T47D (cell line): Measurements from ENCODE around the gene SFSWAP.

Experiments used
- DNase-seq, 2 experiments: peaks; one replicate each; pipeline versions ENCODE4 v3.0.0 to v3.0.0-alpha.2; 2011 to 2012; ENCODE audit warnings: low read depth in 1 of 2, low spot score in 1 of 2
- JUND ChIP-seq: IDR thresholded peaks from 2 replicates; pipeline ENCODE4 v1.6.1; 2012; ENCODE audit warnings: low read depth
- in situ Hi-C: cut with HindIII; loops from 2 replicates; pipeline ENCODE4 v1.10.0; 2016; ENCODE audit warnings: low sequenced_read_pairs, low pct_unique_long_range_greater_than_20kb

SFSWAP gene

DNA sequence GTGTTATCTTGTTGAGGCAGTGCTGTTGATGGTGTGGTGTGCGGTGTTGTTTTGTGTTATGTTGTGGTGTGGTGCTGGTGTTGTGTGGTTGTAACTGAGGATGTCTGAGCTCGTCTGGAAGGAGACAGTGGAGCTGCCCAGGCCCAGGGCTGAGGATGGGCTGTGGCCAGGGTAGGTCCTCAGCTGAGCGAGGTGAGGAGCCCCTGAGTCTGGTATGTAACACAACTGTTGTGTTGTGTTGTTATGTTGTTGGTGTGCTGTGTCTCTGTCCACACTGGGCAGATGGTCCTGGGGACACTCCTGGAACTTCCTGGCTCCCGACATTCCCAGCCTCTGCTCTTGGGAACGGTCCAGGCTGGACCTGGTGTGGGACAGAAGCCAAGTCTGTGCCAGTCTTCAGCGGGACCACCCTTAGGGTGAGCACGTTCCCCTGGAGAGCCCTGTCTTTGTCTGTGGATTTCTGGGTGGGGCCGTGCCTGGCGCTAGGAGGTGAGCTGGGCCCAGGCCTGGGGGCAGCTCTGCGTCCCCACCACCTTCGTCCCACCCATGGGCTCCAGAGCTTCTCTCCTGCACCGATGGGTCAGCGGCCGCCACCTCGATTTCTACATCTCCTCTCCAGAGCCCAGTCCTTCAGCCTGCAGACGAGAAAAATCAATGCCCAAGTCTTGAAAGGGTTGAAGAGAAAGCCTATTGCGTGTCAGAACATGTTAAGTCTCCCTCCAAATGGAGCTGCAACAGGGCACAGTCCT, 27.4 kb upstream of the SFSWAP start:
- TF ChIP-seq JUND: no peak
- in situ Hi-C loops: no loop called here
- no peak for DNase-seq

DNA sequence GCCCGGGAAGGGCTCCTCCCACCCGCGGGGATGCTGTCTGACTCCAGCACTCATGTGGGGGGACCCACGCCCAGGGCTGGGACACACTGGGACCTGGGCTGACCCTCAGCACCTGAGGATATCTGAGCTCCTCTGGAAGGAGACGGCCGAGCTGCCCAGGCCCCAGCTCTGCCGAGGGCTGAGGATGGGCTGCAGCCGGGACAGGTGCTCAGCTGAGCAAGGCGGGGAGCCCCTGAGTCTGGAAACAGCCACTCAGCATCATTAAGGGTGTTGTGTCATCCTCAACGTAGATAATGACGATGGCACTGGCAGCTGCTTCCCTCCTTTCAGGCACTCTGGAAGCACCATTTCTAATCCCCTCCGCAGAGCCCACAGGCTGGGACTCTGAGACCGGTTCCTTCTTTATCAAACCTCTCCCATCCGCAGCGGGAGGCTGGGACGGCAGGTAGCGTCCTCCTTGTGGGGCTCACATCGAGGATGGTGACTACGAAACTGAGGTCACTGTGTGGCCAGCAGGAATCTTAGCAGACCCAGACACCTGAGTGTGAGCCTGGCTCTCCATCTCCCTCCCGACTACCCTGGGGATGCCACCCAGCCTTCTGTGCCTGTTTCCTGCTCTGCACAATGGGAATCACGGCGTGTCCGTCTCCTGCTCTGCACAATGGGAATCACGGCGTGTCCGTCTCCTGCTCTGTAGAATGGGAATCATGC, 26.7 kb upstream of the SFSWAP start:
- no peak for DNase-seq
- no peak for TF ChIP-seq JUND
- in situ Hi-C loops: no loop called here

DNA sequence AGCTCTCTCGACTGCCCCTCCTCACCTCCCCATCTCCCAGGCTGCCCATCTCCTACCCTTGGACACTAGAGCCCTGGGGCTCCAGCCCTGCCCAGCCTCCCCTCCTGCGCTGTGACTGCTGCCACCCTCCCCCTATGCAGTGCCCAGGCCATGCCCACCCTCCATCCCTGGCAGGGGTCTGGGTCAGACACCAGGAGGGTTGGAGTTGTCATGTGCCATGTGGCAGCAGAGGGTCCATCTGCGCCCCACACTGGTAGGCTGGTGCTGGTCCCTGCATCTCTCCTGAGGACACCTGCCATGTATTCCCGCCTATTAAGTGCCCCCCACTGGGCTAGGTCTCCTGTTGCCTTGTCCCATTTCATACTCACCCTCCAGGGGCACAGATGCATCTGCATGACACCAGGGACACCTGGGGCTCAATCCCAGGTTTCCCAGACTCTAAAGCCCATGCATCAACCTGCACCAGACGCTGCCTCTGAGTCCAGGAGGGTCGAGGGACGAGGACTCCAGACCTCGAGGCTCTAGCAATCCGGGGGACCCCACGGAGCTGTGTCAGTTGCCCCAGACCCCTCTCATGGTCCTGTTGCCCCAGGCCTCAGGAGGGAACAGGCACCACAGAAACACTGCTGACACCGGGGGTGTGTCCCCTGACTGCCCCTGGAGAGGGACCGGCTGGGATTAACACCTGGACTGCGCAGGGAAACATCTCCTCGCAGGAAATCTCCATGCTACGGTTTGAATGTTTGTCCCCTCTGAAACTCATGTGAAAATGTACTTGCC, 23.4 kb upstream of the SFSWAP start:
- no peak for DNase-seq
- in situ Hi-C loops: no loop called here
- no peak for TF ChIP-seq JUND

DNA sequence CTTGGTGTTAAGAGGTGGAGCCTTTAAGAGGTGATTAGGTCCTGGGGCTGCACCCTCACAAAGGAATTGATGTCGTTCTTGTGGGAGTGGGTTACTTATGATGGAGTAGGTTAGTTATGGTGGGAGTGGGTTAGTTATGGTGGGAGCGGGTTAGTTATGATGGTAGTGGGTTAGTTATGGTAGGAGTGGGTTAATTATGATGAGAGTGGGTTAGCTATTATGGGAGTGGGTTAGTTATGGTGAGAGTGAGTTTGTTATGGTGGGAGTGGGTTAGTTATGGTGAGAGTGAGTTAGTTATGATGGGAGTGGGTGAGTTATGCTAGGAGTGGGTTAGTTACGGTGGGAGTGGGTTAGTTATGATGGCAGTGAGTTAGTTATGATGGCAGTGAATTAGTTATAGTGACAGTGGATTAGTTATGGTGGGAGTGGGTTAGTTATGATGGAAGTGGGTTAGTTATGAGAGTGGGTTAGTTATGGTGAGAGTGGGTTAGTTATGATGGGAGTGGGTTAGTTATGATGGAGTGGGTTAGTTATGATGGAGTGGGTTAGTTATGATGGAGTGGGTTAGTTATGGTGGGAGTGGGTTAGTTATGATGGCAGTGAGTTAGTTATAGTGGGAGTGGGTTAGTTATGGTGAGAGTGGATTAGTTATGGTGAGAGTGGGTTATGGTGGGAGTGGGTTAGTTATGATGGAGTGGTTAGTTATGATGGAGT, 22.6 kb upstream of the SFSWAP start:
- DNase-seq: no peak
- TF ChIP-seq JUND: no peak
- in situ Hi-C loops: no loop called here

DNA sequence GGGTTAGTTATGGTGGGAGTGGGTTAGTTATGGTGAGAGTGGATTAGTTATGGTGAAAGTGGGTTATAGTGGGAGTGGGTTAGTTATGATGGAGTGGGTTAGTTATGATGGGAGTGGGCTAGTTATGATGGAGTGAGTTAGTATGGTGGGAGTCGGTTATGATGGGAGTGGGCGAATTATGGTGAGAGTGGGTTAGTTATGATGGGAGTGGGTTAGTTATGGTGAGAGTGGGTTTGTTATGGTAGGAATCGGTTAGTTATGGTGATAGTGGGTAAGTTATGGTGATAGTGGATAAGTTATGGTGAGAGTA, 22.1 kb upstream of the SFSWAP start:
- in situ Hi-C loops: no loop called here
- no peak for TF ChIP-seq JUND
- no peak for DNase-seq

DNA sequence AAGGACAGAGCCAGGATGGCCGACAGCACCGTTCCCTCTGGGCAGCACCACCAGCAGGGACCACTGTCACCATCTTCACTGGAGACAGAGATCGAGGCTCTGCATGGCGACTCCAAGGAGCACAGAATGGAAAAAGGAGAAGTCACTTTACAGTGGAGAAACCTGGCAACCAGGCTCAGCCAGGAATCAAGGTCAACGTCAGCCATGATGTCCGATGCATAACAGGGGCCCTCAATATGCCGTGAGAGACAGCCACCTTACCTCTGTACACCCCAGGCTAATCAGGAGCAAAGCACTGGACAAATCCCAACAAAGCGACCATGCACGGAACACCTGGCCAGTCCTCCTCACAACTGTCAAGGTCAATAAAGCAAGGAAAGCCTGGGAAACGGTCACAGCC, 20.6 kb upstream of the SFSWAP start:
- DNase-seq: no peak
- TF ChIP-seq JUND: no peak
- in situ Hi-C loops: no loop called here

DNA sequence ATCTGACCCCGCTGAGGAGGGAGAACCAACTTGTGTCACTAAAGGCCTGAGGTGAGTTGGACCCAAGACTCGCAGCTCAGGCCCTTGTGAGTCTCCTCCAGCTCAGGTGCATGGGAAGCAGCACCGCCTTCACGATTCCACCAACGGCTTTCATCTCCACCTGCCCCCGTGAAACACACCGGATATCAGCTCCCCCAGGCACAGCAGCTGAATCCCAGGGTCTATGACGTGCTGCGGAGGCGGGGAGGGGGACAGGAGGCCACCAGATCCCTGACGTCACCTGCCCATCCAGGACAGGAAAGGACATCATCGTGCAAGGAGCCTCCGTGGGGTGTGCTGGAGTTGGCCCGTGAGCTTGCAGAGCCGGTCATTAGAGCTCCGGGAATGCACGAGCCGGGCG, 18.5 kb upstream of the SFSWAP start:
- in situ Hi-C loops: no loop called here
- DNase-seq: no peak
- no peak for TF ChIP-seq JUND

DNA sequence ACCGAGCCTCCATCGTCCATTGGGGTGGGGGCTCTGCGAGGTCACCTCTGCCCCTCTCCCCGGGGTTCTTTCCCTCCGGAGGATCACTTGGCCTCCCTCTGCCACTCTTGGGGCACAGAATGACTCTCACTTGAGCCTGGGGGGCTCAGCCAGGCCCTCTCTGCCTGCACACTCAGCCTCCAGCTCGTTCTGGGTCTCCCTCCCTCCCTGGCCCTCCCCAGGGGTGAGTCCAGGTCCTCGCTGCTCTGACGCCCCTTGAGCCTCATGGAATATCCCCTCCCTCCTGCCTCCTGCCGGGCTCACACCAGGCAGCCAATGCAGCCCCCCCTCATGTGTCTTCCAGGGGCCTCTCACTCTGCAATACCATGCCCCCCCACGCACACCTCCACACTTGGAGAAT, 17.7 kb upstream of the SFSWAP start:
- DNase-seq: no peak
- in situ Hi-C loops: no loop called here
- no peak for TF ChIP-seq JUND

DNA sequence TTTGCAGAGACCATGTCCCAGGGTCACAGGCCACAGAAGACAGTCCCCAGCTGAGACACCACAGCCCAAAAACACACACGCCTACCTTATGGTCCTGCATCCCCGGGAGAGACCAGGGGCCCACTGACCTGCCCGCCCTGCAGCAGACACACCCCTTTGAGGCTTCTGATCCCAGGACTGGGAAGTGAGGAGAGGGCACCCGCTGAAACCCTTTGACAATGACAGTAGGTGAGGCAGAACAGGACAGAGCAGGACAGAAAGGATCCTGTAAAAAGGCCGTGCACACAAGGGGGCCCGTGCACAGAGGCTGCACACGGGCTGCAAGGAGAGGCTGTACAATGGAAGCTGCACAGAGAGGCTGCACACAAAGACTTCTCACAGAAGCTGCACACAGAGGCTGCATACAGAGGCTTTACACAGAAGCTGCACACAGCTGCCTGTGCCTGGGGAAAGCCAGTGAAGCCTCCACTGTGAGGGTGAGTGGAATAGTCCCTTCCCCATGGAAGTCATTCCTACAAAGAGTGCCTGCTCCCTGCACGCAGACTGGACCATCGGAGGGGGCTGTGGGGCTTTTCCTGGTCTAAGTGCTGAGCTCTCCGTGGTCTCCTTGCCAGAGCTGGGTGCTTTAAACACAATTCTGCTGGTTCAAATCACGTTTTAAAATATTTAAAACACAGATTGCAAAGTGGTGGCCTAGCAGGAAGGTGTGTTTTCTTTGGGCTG, 16.6 kb upstream of the SFSWAP start:
- no peak for TF ChIP-seq JUND
- DNase-seq: no peak
- in situ Hi-C loops: no loop called here

DNA sequence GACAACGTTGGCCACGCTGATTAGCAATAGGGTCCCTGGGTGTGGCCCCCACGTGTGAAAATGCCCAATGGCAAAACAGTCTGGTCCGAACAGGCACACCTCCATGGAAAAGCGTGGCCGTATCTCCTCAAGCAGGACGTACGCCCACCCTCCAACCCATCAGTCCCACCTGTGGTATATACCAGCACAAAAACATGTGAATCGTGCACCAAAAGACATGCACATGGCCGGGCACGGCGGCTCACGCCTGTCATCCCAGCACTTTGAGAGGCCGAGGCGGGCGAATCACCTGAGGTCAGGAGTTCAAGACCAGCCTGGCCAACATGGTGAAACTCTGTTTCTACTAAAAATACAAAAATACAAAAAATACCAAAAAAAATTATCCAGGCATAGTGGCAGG, 14.9 kb upstream of the SFSWAP start:
- no peak for DNase-seq
- in situ Hi-C loops: no loop called here
- no peak for TF ChIP-seq JUND

DNA sequence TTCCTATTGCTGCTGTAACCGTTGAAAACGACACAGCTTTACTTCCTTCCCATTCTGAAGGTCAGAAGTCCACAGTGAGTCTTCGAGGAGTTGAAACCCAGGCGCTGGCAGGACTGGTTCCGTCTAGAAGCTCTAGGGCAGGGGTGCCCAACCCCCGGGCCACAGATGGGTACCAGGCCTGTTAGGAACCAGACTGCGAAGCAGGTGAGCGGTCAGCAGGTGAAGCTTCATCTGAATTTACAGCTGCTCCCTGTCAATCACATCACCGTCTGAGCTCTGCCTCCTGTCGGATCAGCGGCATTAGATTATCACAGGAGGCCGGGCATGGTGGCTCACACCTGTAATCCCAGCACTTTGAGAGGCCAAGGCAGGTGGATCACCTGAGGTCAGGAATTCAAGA, 12.6 kb upstream of the SFSWAP start:
- in situ Hi-C loops: no loop called here
- DNase-seq: no peak
- no peak for TF ChIP-seq JUND

DNA sequence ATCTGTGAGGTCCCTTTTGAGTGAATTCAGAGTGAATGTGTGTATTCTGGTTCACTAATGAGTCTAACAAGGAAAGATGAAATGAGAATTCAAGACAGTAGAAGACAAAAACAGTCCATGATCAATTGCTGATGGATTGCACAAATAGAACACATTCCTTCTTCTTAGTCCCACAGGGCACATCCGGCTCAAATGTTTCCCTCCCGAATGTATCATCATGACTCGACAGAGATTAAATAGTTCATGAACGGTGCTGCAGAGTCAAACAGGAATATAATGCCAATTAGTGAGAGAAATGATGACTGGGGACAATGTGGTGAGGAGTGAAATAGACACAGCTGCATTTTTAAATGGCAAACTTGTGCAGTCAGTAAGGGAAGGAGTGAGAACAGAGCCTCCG, 11.5 kb upstream of the SFSWAP start:
- in situ Hi-C loops: no loop called here

More for the DNA sequence above, 11.5 kb upstream of the SFSWAP start:
- TF ChIP-seq JUND: no peak
- no peak for DNase-seq
